GM12878 (cell line): Measurements from ENCODE around the gene ATRN. TPM values are rescaled to one million over a fixed set of nuclear protein-coding genes. Genes with fewer than 3 reads are reported as not detected.

Experiments used
- ATAC-seq: fragments of 200-7000 bp; cut with Tn5 transposase; 3 replicates; pipeline ENCODE4 v1.9.1; 2020; ENCODE audit warnings: mild to moderate bottlenecking, moderate library complexity
- BruUV-seq: library from RNA; stranded (reverse); fragments of 400-500 nt; replicated peaks from 2 replicates; lab custom pipeline; 2021; lab: Mats Ljungman, UMichigan
- CTCF ChIA-PET: fragments of 300-600 bp; sonication (Branson Sonifier 250); formaldehyde crosslinking; extraction: SDS; loops from one replicate; lab custom pipeline; 2021; ENCODE audit warnings: inconsistent platforms; lab: Yijun Ruan, JAX
- POLR2A ChIA-PET: fragments of 350-600 bp; formaldehyde crosslinking; extraction: SDS; loops from one replicate; lab custom pipeline; 2021; ENCODE audit warnings: inconsistent platforms; lab: Charles Lee
- RAD21 ChIA-PET: fragments of 300-600 bp; sonication (Branson Sonifier 250); formaldehyde crosslinking; loops from one replicate; lab custom pipeline; 2023; ENCODE audit warnings: antibody characterized with exemption; ENCODE audit not compliant: unreplicated experiment; lab: Charles Lee
- SMC1A ChIA-PET: fragments of 300-600 bp; sonication (Branson Sonifier 250); formaldehyde crosslinking; loops from one replicate; lab custom pipeline; 2023; ENCODE audit not compliant: unreplicated experiment, uncharacterized antibody; lab: Charles Lee
- DNase-seq: peaks from one replicate; pipeline ENCODE4 v3.0.0-alpha.2; 2011; ENCODE audit warnings: low read depth, low spot score
- FAIRE-seq: peaks from 3 replicates; lab custom pipeline; 2011; peaks lifted over from hg19 to GRCh38; lab: Jason Lieb, UNC
- H2AFZ ChIP-seq: 2 replicates; pipeline ENCODE4 v1.6.0; 2011; ENCODE audit warnings: low read depth, low read length, control low read depth; ENCODE audit not compliant: control insufficient read depth
- H3K27ac ChIP-seq: 2 replicates; pipeline ENCODE4 v1.5.1; 2011; ENCODE audit warnings: control low read depth; ENCODE audit not compliant: control insufficient read depth, insufficient read depth
- H3K27me3 ChIP-seq, 2 experiments: replicated peaks in 1 of 2; 2 replicates each; pipeline versions ENCODE4 v1.6.0 to v1.6.1; 2011; ENCODE audit warnings: low read length in 1 of 2; ENCODE audit not compliant: control insufficient read depth in 2 of 2, insufficient read depth in 2 of 2
- H3K36me3 ChIP-seq, 2 experiments: 2 replicates each; pipeline ENCODE4 v1.5.1; 2011; ENCODE audit warnings: low read length in 1 of 2; ENCODE audit not compliant: control insufficient read depth in 2 of 2, insufficient read depth in 2 of 2
- H3K4me1 ChIP-seq: 2 replicates; pipeline ENCODE4 v1.6.1; 2011; ENCODE audit warnings: mild to moderate bottlenecking, low read length, moderate library complexity, mixed read lengths; ENCODE audit not compliant: control insufficient read depth, insufficient read depth
- H3K4me2 ChIP-seq: 2 replicates; pipeline ENCODE4 v1.6.0; 2011; ENCODE audit warnings: control low read depth; ENCODE audit not compliant: control insufficient read depth, insufficient read depth
- H3K4me3 ChIP-seq: fragments of 200-600 bp; sonication (generic); 2 replicates; pipeline ENCODE4 v1.5.1; 2016
- H3K79me2 ChIP-seq: 2 replicates; pipeline ENCODE4 v1.6.0; 2011; ENCODE audit warnings: low read length; ENCODE audit not compliant: control insufficient read depth, insufficient read depth
- H3K9ac ChIP-seq: 2 replicates; pipeline ENCODE4 v1.8.0; 2011; ENCODE audit warnings: low read length, control low read depth, mixed read lengths; ENCODE audit not compliant: control insufficient read depth, insufficient read depth
- H3K9me3 ChIP-seq: replicated peaks from 3 replicates; pipeline ENCODE4 v1.5.1; 2011; ENCODE audit warnings: mild to moderate bottlenecking, low read length; ENCODE audit not compliant: control insufficient read depth, insufficient read depth
- H4K20me1 ChIP-seq: 2 replicates; pipeline ENCODE4 v1.6.0; 2011; ENCODE audit not compliant: control insufficient read depth, insufficient read depth
- EZH2 ChIP-seq: IDR thresholded peaks from 2 replicates; pipeline ENCODE4 v1.6.1; 2012; ENCODE audit warnings: low read depth, mild to moderate bottlenecking, control low read depth, inconsistent platforms, low read length, borderline replicate concordance; ENCODE audit not compliant: control insufficient read depth
- FOS ChIP-seq: IDR thresholded peaks from 3 replicates; pipeline ENCODE4 v1.6.1; 2011; ENCODE audit warnings: borderline replicate concordance; ENCODE audit not compliant: insufficient read length; ENCODE audit errors: extremely low read depth
- HCFC1 ChIP-seq: fragments of 150-350 bp; IDR thresholded peaks from 2 replicates; pipeline ENCODE4 v1.6.1; 2014; ENCODE audit warnings: low read length
- NFYB ChIP-seq: IDR thresholded peaks from 2 replicates; pipeline ENCODE4 v1.6.1; 2011; ENCODE audit warnings: low read depth, mild to moderate bottlenecking, low read length, improper control_type of control experiment, moderate library complexity; ENCODE audit not compliant: insufficient read depth
- SIN3A ChIP-seq: IDR thresholded peaks from 2 replicates; pipeline ENCODE4 v1.6.1; 2012; ENCODE audit warnings: low read depth, low read length, improper control_type of control experiment
- SIX5 ChIP-seq: IDR thresholded peaks from 2 replicates; pipeline ENCODE4 v1.6.1; 2011; ENCODE audit warnings: mild to moderate bottlenecking, low read depth, low read length, moderate library complexity; ENCODE audit not compliant: severe bottlenecking
- SRF ChIP-seq, 2 experiments: IDR thresholded peaks; 2 replicates each; pipeline ENCODE4 v1.6.1; 2011; ENCODE audit warnings: low read depth in 2 of 2, low read length in 2 of 2, mild to moderate bottlenecking in 1 of 2, moderate library complexity in 1 of 2
- TBL1XR1 ChIP-seq: IDR thresholded peaks from 2 replicates; pipeline ENCODE4 v1.6.1; 2012; ENCODE audit warnings: low read depth, low read length, improper control_type of control experiment
- YBX1 ChIP-seq: fragments of 450-650 bp; IDR thresholded peaks from 2 replicates; pipeline ENCODE4 v1.6.1; 2016; ENCODE audit warnings: antibody characterized with exemption
- WGBS: methylation state at CpG from one replicate; pipeline ENCODE4 v1.1.6; 2016; ENCODE audit warnings: low lambda C conversion rate; ENCODE audit not compliant: insufficient replicate concordance, insufficient coverage; ENCODE audit errors: missing lambda C conversion rate; 5-methylcytosine and 5-hydroxymethylcytosine counted together
- in situ Hi-C: fragments of 300-500 bp; cut with MboI; formaldehyde crosslinking; loops from 9 replicates; pipeline ENCODE4 v1.14.3; 2018; ENCODE audit warnings: mixed read lengths
- intact Hi-C: fragments of 100-400 bp; cut with micrococcal nuclease; formaldehyde crosslinking; loops from one replicate; pipeline ENCODE4 v1.14.2; 2022; ENCODE audit not compliant: unreplicated experiment
- polyA plus RNA-seq, 11 experiments: library from polyadenylated mRNA; depleted of rRNA in 4 of 11; unstranded in 6 of 11; stranded (reverse) in 5 of 11; fragments of >200 nt; fragmentation: Nextera tagmentation in 4 of 11; fragmentation: Illumina TruSeq in 1 of 11; extraction: Ambion mirVana in 4 of 11; extraction: Trizol in 1 of 11; gene quantifications; 1 replicate in 1 of 11; 2 replicates in 10 of 11; pipeline versions ENCODE4 v1.2.1 to v1.2.3, GENCODE V29; 2011 to 2016; ENCODE audit warnings: inconsistent platforms in 2 of 11, missing spikeins in 2 of 11, low read depth in 1 of 11
- total RNA-seq, 4 experiments: library from RNA; depleted of rRNA in 3 of 4; stranded (reverse); fragments of >200 nt in 3 of 4; fragmentation: Illumina TruSeq in 1 of 4; extraction: Trizol in 1 of 4; gene quantifications; 2 replicates each; pipeline versions ENCODE4 v1.2.1 to v1.2.3, GENCODE V29; 2013 to 2021
- TF ChIP-seq, protein P1 (sequence below): IDR thresholded peaks from 2 replicates; pipeline ENCODE4 v1.6.1; 2011; ENCODE audit warnings: borderline replicate concordance, low read depth, mild to moderate bottlenecking, moderate library complexity, mixed read lengths, low read length; ENCODE audit not compliant: insufficient read depth; ENCODE audit errors: extremely low read length
- TF ChIP-seq, protein P2 (sequence below): IDR thresholded peaks from 2 replicates; pipeline ENCODE4 v1.6.1; 2011; ENCODE audit warnings: low read depth, mild to moderate bottlenecking, low read length, moderate library complexity, borderline replicate concordance; ENCODE audit errors: extremely low read depth
- TF ChIP-seq, protein P3 (sequence below): IDR thresholded peaks from 2 replicates; pipeline ENCODE4 v1.6.1; 2012; ENCODE audit warnings: low read depth, low read length, improper control_type of control experiment

The ATRN gene
- total and polyA plus RNA-seq, 10 of the 15 experiments (the other 5 are each of a cell fraction or from before 2014, with no cell fraction given): 0.71 to 11.6 (median 6.9) TPM

DNA sequence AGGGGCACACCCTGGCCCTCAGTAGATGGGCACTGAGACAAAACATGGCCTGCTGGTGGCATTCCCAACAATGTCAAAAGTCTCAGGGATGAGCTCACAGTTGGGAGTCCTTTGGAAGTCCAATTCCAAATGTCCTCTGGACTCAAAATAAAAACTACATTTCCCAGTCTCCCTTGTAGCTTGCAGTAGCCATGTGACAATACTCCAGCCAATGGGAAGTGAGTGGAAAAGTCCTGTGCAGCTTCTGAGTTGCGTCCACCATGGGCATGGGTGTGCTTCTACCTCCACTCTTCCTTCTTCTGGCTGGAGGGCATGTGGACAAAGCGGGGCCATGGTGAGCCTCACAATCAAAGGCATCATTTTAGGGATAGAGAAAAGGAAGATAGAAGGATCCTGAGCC, 216.8 kb downstream of the ATRN start:
- no peaks in the 10 kb centered on the region for H3K36me3 ChIP-seq
- H3K79me2 ChIP-seq: no peaks in the 10 kb centered on the region
- no peak overlapping the region for H3K4me2 ChIP-seq
- 19% methylated on average over 2 of the region's 2 CpGs for WGBS
- no peak overlapping the region for H2AFZ ChIP-seq
- peaks cover 0 to 3% of the 10 kb centered on the region in 2 experiments; a peak in 2 of 4 replicates for H3K27me3 ChIP-seq
- CTCF ChIA-PET: interaction anchor here (0.6 to 2.8 kb wide), 2 partner anchors 11 to 23 kb away, joined by 3 to 14 read pairs; no protein-coding TSS in a partner anchor
- no peak overlapping the region for H3K4me3 ChIP-seq
- peak; percentile 64 for ATAC-seq
- TF ChIP-seq, protein P1, sequence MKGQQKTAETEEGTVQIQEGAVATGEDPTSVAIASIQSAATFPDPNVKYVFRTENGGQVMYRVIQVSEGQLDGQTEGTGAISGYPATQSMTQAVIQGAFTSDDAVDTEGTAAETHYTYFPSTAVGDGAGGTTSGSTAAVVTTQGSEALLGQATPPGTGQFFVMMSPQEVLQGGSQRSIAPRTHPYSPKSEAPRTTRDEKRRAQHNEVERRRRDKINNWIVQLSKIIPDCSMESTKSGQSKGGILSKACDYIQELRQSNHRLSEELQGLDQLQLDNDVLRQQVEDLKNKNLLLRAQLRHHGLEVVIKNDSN: peak; percentile 63
- TF ChIP-seq EZH2: no peak
- TF ChIP-seq, protein P2, sequence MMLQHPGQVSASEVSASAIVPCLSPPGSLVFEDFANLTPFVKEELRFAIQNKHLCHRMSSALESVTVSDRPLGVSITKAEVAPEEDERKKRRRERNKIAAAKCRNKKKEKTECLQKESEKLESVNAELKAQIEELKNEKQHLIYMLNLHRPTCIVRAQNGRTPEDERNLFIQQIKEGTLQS: peak; percentile 27; the same call in 1 of the 2 replicates
- no peak for TF ChIP-seq SRF (IDR thresholded peaks at IDR 0.05; ENCODE audit: low read depth in 2 of 2, low read length in 2 of 2)
- peak; percentile 95 for TF ChIP-seq NFYB
- TF ChIP-seq HCFC1: peak; percentile 39; the same call in 1 of the 2 replicates
- no peak for TF ChIP-seq YBX1
- TF ChIP-seq FOS: peak; percentile 19
- no peak for TF ChIP-seq TBL1XR1
- TF ChIP-seq, protein P3, sequence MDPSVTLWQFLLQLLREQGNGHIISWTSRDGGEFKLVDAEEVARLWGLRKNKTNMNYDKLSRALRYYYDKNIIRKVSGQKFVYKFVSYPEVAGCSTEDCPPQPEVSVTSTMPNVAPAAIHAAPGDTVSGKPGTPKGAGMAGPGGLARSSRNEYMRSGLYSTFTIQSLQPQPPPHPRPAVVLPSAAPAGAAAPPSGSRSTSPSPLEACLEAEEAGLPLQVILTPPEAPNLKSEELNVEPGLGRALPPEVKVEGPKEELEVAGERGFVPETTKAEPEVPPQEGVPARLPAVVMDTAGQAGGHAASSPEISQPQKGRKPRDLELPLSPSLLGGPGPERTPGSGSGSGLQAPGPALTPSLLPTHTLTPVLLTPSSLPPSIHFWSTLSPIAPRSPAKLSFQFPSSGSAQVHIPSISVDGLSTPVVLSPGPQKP: no peak
- TF ChIP-seq SIX5: peak; percentile 71
- no peak for TF ChIP-seq SIN3A
- RAD21 ChIA-PET: no interaction called here
- SMC1A ChIA-PET: no interaction called here
- intact Hi-C loops: loop anchor here (10.0 kb wide), 1 partner anchor 397 kb away; no protein-coding TSS in a partner anchor
- no peaks in the 10 kb centered on the region for H3K4me1 ChIP-seq
- no peaks in the 10 kb centered on the region for H4K20me1 ChIP-seq
- H3K27ac ChIP-seq: no peak overlapping the region
- peak; percentile 35 for FAIRE-seq
- no TSS peak for BruUV-seq
- no peak for DNase-seq
- no peak overlapping the region for H3K9ac ChIP-seq
- H3K9me3 ChIP-seq: no peaks in the 10 kb centered on the region
- POLR2A ChIA-PET: no interaction called here
- in situ Hi-C loops: no loop called here
